ENCODE results near the gene CARD11.

- TF ChIP-seq, protein P1, sequence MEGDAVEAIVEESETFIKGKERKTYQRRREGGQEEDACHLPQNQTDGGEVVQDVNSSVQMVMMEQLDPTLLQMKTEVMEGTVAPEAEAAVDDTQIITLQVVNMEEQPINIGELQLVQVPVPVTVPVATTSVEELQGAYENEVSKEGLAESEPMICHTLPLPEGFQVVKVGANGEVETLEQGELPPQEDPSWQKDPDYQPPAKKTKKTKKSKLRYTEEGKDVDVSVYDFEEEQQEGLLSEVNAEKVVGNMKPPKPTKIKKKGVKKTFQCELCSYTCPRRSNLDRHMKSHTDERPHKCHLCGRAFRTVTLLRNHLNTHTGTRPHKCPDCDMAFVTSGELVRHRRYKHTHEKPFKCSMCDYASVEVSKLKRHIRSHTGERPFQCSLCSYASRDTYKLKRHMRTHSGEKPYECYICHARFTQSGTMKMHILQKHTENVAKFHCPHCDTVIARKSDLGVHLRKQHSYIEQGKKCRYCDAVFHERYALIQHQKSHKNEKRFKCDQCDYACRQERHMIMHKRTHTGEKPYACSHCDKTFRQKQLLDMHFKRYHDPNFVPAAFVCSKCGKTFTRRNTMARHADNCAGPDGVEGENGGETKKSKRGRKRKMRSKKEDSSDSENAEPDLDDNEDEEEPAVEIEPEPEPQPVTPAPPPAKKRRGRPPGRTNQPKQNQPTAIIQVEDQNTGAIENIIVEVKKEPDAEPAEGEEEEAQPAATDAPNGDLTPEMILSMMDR (conservative IDR thresholded peaks at IDR 0.05) = no peak
- no peak for TF ChIP-seq ZFX (IDR thresholded peaks at IDR 0.05)
Measured at GRCh38 chr7:2953588-2954407, 89.9 kb downstream of the CARD11 start.
